ENCODE data around the gene ACTA2.
A peak's percentile ranks its signal among the peaks of the same experiment; 100 is the strongest.

DNA sequence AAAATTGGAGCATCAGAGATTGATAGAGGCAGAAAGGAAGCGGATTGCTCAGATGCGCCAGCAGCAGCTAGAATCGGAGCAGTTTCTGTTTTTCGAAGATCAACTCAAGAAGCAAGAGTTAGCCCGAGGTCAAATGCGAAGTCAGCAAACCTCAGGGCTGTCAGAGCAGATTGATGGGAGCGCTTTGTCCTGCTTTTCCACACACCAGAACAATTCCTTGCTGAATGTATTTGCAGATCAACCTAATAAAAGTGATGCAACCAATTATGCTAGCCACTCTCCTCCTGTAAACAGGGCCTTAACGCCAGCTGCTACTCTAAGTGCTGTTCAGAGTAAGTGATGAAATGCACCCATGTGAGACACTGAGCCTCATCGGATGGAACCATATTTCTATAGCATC, 39.4 kb downstream of the ACTA2 start:
- TF ChIP-seq, protein P1, sequence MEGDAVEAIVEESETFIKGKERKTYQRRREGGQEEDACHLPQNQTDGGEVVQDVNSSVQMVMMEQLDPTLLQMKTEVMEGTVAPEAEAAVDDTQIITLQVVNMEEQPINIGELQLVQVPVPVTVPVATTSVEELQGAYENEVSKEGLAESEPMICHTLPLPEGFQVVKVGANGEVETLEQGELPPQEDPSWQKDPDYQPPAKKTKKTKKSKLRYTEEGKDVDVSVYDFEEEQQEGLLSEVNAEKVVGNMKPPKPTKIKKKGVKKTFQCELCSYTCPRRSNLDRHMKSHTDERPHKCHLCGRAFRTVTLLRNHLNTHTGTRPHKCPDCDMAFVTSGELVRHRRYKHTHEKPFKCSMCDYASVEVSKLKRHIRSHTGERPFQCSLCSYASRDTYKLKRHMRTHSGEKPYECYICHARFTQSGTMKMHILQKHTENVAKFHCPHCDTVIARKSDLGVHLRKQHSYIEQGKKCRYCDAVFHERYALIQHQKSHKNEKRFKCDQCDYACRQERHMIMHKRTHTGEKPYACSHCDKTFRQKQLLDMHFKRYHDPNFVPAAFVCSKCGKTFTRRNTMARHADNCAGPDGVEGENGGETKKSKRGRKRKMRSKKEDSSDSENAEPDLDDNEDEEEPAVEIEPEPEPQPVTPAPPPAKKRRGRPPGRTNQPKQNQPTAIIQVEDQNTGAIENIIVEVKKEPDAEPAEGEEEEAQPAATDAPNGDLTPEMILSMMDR (IDR thresholded peaks at IDR 0.05) = no peak
- TF ChIP-seq POLR2A (IDR thresholded peaks at IDR 0.05; ENCODE audit: low read depth) = no peak
- TF ChIP-seq POLR2AphosphoS5 (IDR thresholded peaks at IDR 0.05) = peak; percentile 12 to 36

Data from esophagus muscularis mucosa (tissue), 3 donors.